SK-N-MC (cell line): ENCODE data around the gene PAH.

Experiments
- EZH2 ChIP-seq: fragments of 200-600 bp; sonication (generic); IDR thresholded peaks from one replicate; pipeline ENCODE4 v1.6.1; 2017; ENCODE audit warnings: antibody characterized with exemption
- FOXP2 ChIP-seq: optimal IDR thresholded peaks from 2 replicates; pipeline ENCODE3; 2011; ENCODE audit warnings: mild to moderate bottlenecking, moderate library complexity; ENCODE audit not compliant: insufficient read depth; ENCODE audit errors: extremely low read length, control extremely low read depth
- POLR2AphosphoS5 ChIP-seq: IDR thresholded peaks from 2 replicates; pipeline ENCODE4 v1.6.1; 2012; ENCODE audit warnings: mild to moderate bottlenecking, low read depth, low read length, borderline replicate concordance

DNA sequence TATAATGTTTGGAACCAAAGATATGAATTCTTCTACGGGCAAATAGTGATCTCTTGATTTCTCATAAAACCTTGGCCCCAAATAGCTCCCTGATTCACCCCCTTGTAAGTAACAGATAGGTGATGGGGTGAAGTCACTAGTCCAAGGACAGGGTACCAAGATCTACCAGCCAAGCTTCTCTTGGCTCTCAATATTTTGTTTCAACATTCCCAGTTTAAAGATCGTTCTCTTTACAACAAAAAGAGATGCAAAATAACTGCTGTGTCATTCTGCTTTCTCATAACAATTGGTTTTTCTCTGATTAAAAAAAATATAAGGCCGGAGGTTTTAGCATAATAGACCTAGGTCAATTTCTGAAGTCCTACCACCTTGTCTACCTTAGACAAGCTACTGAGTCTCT is 11.8 kb downstream of the PAH start:
- TF ChIP-seq POLR2AphosphoS5 = no peak
- no peak for TF ChIP-seq EZH2
- TF ChIP-seq FOXP2 = no peak
